Measurements from ENCODE around the gene COA6. TPM values are rescaled to one million over a fixed set of nuclear protein-coding genes. Genes with fewer than 3 reads are reported as not detected.

Gene COA6
- total RNA-seq, 1 experiment from 2014 or later, result 34.1 TPM

- Histone ChIP-seq H2AFZ (ENCODE audit: low read depth, low read length, poor library complexity, severe bottlenecking) (no peak overlapping the region), H3K4me1 (ENCODE audit: control insufficient read depth in 1 of 2, insufficient read depth in 2 of 2, low read length in 2 of 2) (no peaks in the 10 kb centered on the region), H3K9me3 (ENCODE audit: control insufficient read depth in 1 of 2, insufficient read depth in 1 of 2, low read depth in 1 of 2, low read length in 2 of 2) (no peaks in the 10 kb centered on the region), H3K9ac (ENCODE audit: low read length) (no peak overlapping the region), H3K79me2 (ENCODE audit: insufficient read depth, low read length) (no peaks in the 10 kb centered on the region), H3K36me3 (ENCODE audit: control insufficient read depth in 1 of 2, insufficient read depth in 2 of 2, low read length in 2 of 2) (no peaks in the 10 kb centered on the region), H3K4me2 (ENCODE audit: low read length) (no peak overlapping the region), H3K4me3 (replicated peaks in 1 of 2; ENCODE audit: low read depth in 1 of 2, low read length in 2 of 2) (no peak overlapping the region), H3K9me2 (ENCODE audit: insufficient read depth) (no peaks in the 10 kb centered on the region), H4K20me1 (ENCODE audit: insufficient read depth) (no peaks in the 10 kb centered on the region), H3K27me3 (ENCODE audit: insufficient read depth, low read length) (no peaks in the 10 kb centered on the region), H3K27ac (ENCODE audit: low read depth, low read length) (no peak overlapping the region)
- DNase-seq (ENCODE audit: low read depth, low spot score) (no peak), ATAC-seq (no peak)
- TF ChIP-seq SIN3A (IDR thresholded peaks at IDR 0.05; ENCODE audit: low read depth) (no peak), RAD21 (IDR thresholded peaks at IDR 0.05; ENCODE audit: low read depth) (no peak), CBX3 (IDR thresholded peaks at IDR 0.05; ENCODE audit: low read depth) (no peak), JUND (IDR thresholded peaks at IDR 0.05) (no peak), EGR1 (IDR thresholded peaks at IDR 0.05; ENCODE audit: low read depth) (no peak), ZNF274 (IDR thresholded peaks at IDR 0.05; ENCODE audit: low read depth, low read length) (no peak), POLR2A (IDR thresholded peaks at IDR 0.05; ENCODE audit: borderline replicate concordance, extremely low read depth, insufficient read depth, insufficient read length) (no peak)
- CTCF ChIA-PET, result no interaction called here
- RAD21 ChIA-PET (ENCODE audit: low non-redundant PET in 1 of 2, low total read pairs in 2 of 2, uncharacterized antibody in 2 of 2, unreplicated experiment in 2 of 2), result no interaction called here
- no TSS peak for BruUV-seq (replicated peaks)
- intact Hi-C loops (cut with micrococcal nuclease), result no loop called here
- POLR2A ChIA-PET, result no interaction called here
Observed at GRCh38 chr1:234345237-234345636, 28.0 kb upstream of the COA6 start.

- no peaks in the 10 kb centered on the region for H3K36me3 ChIP-seq (ENCODE audit: control insufficient read depth in 1 of 2, insufficient read depth in 2 of 2, low read length in 2 of 2)
- ChIA-PET RAD21 (ENCODE audit: low non-redundant PET in 1 of 2, low total read pairs in 2 of 2, uncharacterized antibody in 2 of 2, unreplicated experiment in 2 of 2) (no interaction called here), POLR2A (no interaction called here), CTCF (interaction anchor here (1.1 kb wide), 1 partner anchor 22 kb away, joined by 3 read pairs; no protein-coding TSS in a partner anchor)
- no TSS peak for BruUV-seq (replicated peaks)
- ATAC-seq (no peak), DNase-seq (ENCODE audit: low read depth, low spot score) (no peak)
- H3K79me2 ChIP-seq (ENCODE audit: insufficient read depth, low read length), result no peaks in the 10 kb centered on the region
- no peak for TF ChIP-seq CEBPB (IDR thresholded peaks at IDR 0.05; ENCODE audit: low read depth)
- no peak for TF ChIP-seq SP1 (IDR thresholded peaks at IDR 0.05; ENCODE audit: low read depth)
- TF ChIP-seq SIN3A (IDR thresholded peaks at IDR 0.05; ENCODE audit: low read depth), result no peak
- TF ChIP-seq EGR1 (IDR thresholded peaks at IDR 0.05; ENCODE audit: low read depth), result no peak
- no peak for TF ChIP-seq EZH2phosphoT487 (IDR thresholded peaks at IDR 0.05; ENCODE audit: borderline replicate concordance)
- TF ChIP-seq REST (IDR thresholded peaks at IDR 0.05; ENCODE audit: low read depth), result no peak
- TF ChIP-seq ZFX (IDR thresholded peaks at IDR 0.05), result no peak
- no peak for TF ChIP-seq POLR2A (IDR thresholded peaks at IDR 0.05; ENCODE audit: borderline replicate concordance, extremely low read depth, insufficient read depth, insufficient read length)
- no peak overlapping the region for H3K4me3 ChIP-seq (replicated peaks in 1 of 2; ENCODE audit: low read depth in 1 of 2, low read length in 2 of 2)
- H3K9ac ChIP-seq (ENCODE audit: low read length), result no peak overlapping the region
- intact Hi-C loops (cut with micrococcal nuclease), result no loop called here
- no peaks in the 10 kb centered on the region for H4K20me1 ChIP-seq (ENCODE audit: insufficient read depth)
- H3K4me2 ChIP-seq (ENCODE audit: low read length), result no peak overlapping the region
- no peak overlapping the region for H3K27ac ChIP-seq (ENCODE audit: low read depth, low read length)
- H2AFZ ChIP-seq (ENCODE audit: low read depth, low read length, poor library complexity, severe bottlenecking), result no peak overlapping the region
- no peaks in the 10 kb centered on the region for H3K4me1 ChIP-seq (ENCODE audit: control insufficient read depth in 1 of 2, insufficient read depth in 2 of 2, low read length in 2 of 2)
- H3K9me2 ChIP-seq (ENCODE audit: insufficient read depth), result no peaks in the 10 kb centered on the region
- no peaks in the 10 kb centered on the region for H3K9me3 ChIP-seq (ENCODE audit: control insufficient read depth in 1 of 2, insufficient read depth in 1 of 2, low read depth in 1 of 2, low read length in 2 of 2)
- H3K27me3 ChIP-seq (ENCODE audit: insufficient read depth, low read length), result no peaks in the 10 kb centered on the region
Observed at GRCh38 chr1:234348964-234349363, 24.3 kb upstream of the COA6 start.
